B cell (primary cell): ENCODE data around the gene BST1. TPM values are rescaled to one million over a fixed set of nuclear protein-coding genes. Genes with fewer than 3 reads are reported as not detected.

Source experiments
- ATAC-seq: fragments of 200-7000 bp; cut with Tn5 transposase; one replicate; pipeline ENCODE4 v1.10.0; 2021; ENCODE audit warnings: low read depth, mild to moderate bottlenecking, moderate number of reproducible peaks, moderate library complexity
- CTCF ChIA-PET: fragments of 350-600 bp; sonication (Branson Sonifier 250); formaldehyde crosslinking; loops from one replicate; lab custom pipeline; 2021; ENCODE audit warnings: antibody characterized with exemption, inconsistent platforms; lab: Charles Lee
- POLR2A ChIA-PET: fragments of 350-600 bp; sonication (Branson Sonifier 250); formaldehyde crosslinking; loops from one replicate; lab custom pipeline; 2021; ENCODE audit warnings: antibody characterized with exemption; lab: Charles Lee
- DNase-seq: peaks from one replicate; pipeline ENCODE4 v3.0.0; 2013
- H2AFZ ChIP-seq: 2 replicates; pipeline ENCODE4 v1.6.1; 2012; ENCODE audit warnings: mild to moderate bottlenecking, low read depth, low read length; ENCODE audit not compliant: insufficient read depth, poor library complexity, severe bottlenecking
- H3K27ac ChIP-seq, 2 donors: 1 replicate in 1 of 2; 2 replicates in 1 of 2; pipeline ENCODE4 v1.5.1; 2012 to 2013; ENCODE audit warnings: low read length in 2 of 2, mild to moderate bottlenecking in 2 of 2, moderate library complexity in 1 of 2
- H3K27me3 ChIP-seq, 4 experiments: fragments of 200-600 bp in 1 of 4; sonication (generic) in 1 of 4; replicated peaks in 1 of 4; 1 replicate in 2 of 4; 2 replicates in 2 of 4; pipeline versions ENCODE4 v1.6.1 to v1.7.0; 2013 to 2016; ENCODE audit warnings: low read length in 3 of 4, mild to moderate bottlenecking in 2 of 4, mixed read lengths in 1 of 4, moderate library complexity in 1 of 4; ENCODE audit not compliant: insufficient read depth in 4 of 4, control insufficient read depth in 3 of 4; ENCODE audit errors: control extremely low read depth in 1 of 4
- H3K36me3 ChIP-seq, 2 experiments: replicated peaks in 1 of 2; 1 replicate in 1 of 2; 2 replicates in 1 of 2; pipeline versions ENCODE4 v1.6.1 to v1.7.1; 2013; ENCODE audit warnings: low read length in 1 of 2; ENCODE audit not compliant: insufficient read depth in 2 of 2, control insufficient read depth in 1 of 2; ENCODE audit errors: control extremely low read depth in 1 of 2, extremely low read depth in 1 of 2
- H3K4me1 ChIP-seq, 2 donors: fragments of 200-600 bp in 1 of 2; sonication (generic) in 1 of 2; 1 replicate in 1 of 2; 2 replicates in 1 of 2; pipeline versions ENCODE4 v1.5.1 to v1.6.1; 2013 to 2017; ENCODE audit warnings: low read length in 2 of 2; ENCODE audit not compliant: control insufficient read depth in 2 of 2, insufficient read depth in 2 of 2
- H3K4me2 ChIP-seq: replicated peaks from 2 replicates; pipeline ENCODE3; 2012; ENCODE audit warnings: mild to moderate bottlenecking, low read depth, low read length; ENCODE audit not compliant: poor library complexity, severe bottlenecking
- H3K4me3 ChIP-seq, 5 experiments: fragments of 200-600 bp in 1 of 5; sonication (generic) in 1 of 5; 1 replicate in 3 of 5; 2 replicates in 2 of 5; pipeline versions ENCODE4 v1.5.1 to v1.7.0; 2011 to 2016; ENCODE audit warnings: low read length in 4 of 5, mild to moderate bottlenecking in 4 of 5, low read depth in 2 of 5, control low read depth in 1 of 5, moderate library complexity in 1 of 5; ENCODE audit not compliant: insufficient read depth in 1 of 5; ENCODE audit errors: control extremely low read depth in 1 of 5, extremely low read depth in 1 of 5
- H3K79me2 ChIP-seq: fragments of 200-600 bp; sonication (generic); one replicate; pipeline ENCODE4 v1.6.0; 2016; ENCODE audit warnings: low read length; ENCODE audit not compliant: control insufficient read depth, insufficient read depth
- H3K9ac ChIP-seq: fragments of 200-600 bp; sonication (generic); 2 replicates; pipeline ENCODE4 v1.6.1; 2017; ENCODE audit warnings: mild to moderate bottlenecking, low read length, moderate library complexity
- H3K9me3 ChIP-seq, 3 donors: one replicate each; pipeline versions ENCODE4 v1.6.1 to v1.7.1; 2013; ENCODE audit warnings: low read length in 2 of 3; ENCODE audit not compliant: control insufficient read depth in 2 of 3, insufficient read depth in 1 of 3; ENCODE audit errors: control extremely low read depth in 1 of 3
- H4K20me1 ChIP-seq: 2 replicates; pipeline ENCODE4 v1.6.0; 2012; ENCODE audit warnings: mild to moderate bottlenecking, low read length; ENCODE audit not compliant: insufficient read depth, control insufficient read depth, poor library complexity, severe bottlenecking
- H3K27ac Mint-ChIP-seq: one replicate; pipeline ENCODE4 v1.8.0; 2021; ENCODE audit warnings: mixed read lengths
- H3K27me3 Mint-ChIP-seq: one replicate; pipeline ENCODE4 v1.8.0; 2021; ENCODE audit warnings: mixed read lengths
- H3K4me1 Mint-ChIP-seq: one replicate; pipeline ENCODE4 v1.8.0; 2021; ENCODE audit warnings: mixed read lengths
- H3K4me3 Mint-ChIP-seq: one replicate; pipeline ENCODE4 v1.8.0; 2021; ENCODE audit warnings: mixed read lengths
- H3K9me3 Mint-ChIP-seq: one replicate; pipeline ENCODE4 v1.8.0; 2022; ENCODE audit warnings: mixed read lengths; ENCODE audit not compliant: insufficient read depth
- EZH2 ChIP-seq: IDR thresholded peaks from 2 replicates; pipeline ENCODE4 v1.6.1; 2012; ENCODE audit warnings: borderline replicate concordance, low read depth, mild to moderate bottlenecking, moderate library complexity, low read length; ENCODE audit not compliant: insufficient read depth, poor library complexity, severe bottlenecking
- WGBS: methylation state at CpG from one replicate; pipeline ENCODE4 v1.1.5; 2013; ENCODE audit warnings: missing lambda C conversion rate; ENCODE audit not compliant: insufficient coverage; 5-methylcytosine and 5-hydroxymethylcytosine counted together
- intact Hi-C: fragments of 100-400 bp; cut with micrococcal nuclease; formaldehyde crosslinking; loops from one replicate; pipeline ENCODE4 v1.10.0; 2022
- polyA plus RNA-seq: library from polyadenylated mRNA; depleted of rRNA; stranded (reverse); fragments of >200 nt; gene quantifications from 2 replicates; pipeline ENCODE4 v1.2.3, GENCODE V29; 2012
- total RNA-seq, 2 donors: library from RNA; stranded (reverse); fragments of 120-200 nt in 1 of 2; gene quantifications; 1 replicate in 1 of 2; 2 replicates in 1 of 2; pipeline versions ENCODE4 v1.2.3 to v1.2.4, GENCODE V29; 2013 to 2022
- TF ChIP-seq, protein P1 (sequence below): fragments of 200-600 bp; IDR thresholded peaks from one replicate; pipeline ENCODE4 v1.8.0; 2022; ENCODE audit warnings: antibody characterized with exemption, mild to moderate bottlenecking

The BST1 gene
- total and polyA plus RNA-seq, 2 donors (not counting 1 experiment from before 2014, with no cell fraction given) = 0.32 to 1.00 TPM

DNA sequence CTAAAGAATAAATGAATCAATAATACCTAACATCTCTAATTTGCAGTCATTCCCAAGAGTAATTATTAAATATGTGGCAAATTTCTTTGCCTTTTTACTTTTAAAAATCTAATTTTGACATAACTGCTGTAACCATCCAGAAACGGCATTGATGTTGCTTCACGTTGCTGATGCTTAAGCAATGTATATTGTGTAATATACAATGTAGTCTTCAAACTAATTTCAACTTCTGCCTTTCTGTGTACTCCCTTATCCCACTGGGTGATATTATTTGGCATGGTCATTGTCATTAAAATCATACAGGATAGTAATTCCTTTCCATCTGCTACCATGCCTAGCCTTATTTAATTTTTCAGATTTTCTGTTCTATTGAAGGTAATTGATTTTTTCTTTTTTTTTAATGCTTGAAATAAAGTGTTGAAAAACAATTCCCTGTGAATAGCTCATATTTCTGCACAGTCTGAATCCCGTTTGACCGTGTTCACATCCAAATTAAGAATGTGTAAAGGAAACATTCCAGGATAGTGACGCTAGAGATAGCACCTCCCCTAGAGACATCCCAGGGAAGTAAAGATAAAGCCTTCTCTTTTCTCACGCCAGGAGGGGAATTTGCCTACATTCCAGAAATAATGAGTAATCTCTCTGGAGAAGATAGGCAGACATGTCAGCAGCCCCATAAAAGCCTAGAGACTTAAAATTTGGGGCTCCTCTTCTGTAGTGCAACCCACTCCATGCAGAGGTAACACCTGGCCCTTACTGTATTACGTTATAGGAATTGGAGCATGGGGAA lies 12.7 kb upstream of the BST1 start:
- Histone ChIP-seq H3K27me3 (no peaks in the 10 kb centered on the region), H3K4me1 (no peaks in the 10 kb centered on the region), H2AFZ (no peak overlapping the region), H3K27ac (no peak overlapping the region), H3K79me2 (no peaks in the 10 kb centered on the region), H3K9ac (no peak overlapping the region), H4K20me1 (no peaks in the 10 kb centered on the region), H3K9me3 (no peaks in the 10 kb centered on the region), H3K4me3 (peak overlapping the region in 1 of 5 experiments; percentile 30), H3K36me3 (peaks cover 3 to 23% of the 10 kb centered on the region in 2 experiments), H3K4me2 (no peak overlapping the region)
- ATAC-seq = no peak
- DNase-seq = no peak
- TF ChIP-seq, protein P1, sequence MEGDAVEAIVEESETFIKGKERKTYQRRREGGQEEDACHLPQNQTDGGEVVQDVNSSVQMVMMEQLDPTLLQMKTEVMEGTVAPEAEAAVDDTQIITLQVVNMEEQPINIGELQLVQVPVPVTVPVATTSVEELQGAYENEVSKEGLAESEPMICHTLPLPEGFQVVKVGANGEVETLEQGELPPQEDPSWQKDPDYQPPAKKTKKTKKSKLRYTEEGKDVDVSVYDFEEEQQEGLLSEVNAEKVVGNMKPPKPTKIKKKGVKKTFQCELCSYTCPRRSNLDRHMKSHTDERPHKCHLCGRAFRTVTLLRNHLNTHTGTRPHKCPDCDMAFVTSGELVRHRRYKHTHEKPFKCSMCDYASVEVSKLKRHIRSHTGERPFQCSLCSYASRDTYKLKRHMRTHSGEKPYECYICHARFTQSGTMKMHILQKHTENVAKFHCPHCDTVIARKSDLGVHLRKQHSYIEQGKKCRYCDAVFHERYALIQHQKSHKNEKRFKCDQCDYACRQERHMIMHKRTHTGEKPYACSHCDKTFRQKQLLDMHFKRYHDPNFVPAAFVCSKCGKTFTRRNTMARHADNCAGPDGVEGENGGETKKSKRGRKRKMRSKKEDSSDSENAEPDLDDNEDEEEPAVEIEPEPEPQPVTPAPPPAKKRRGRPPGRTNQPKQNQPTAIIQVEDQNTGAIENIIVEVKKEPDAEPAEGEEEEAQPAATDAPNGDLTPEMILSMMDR = no peak
- no peak for TF ChIP-seq EZH2
- CTCF ChIA-PET = no interaction called here
- no peaks in the 10 kb centered on the region for H3K27me3 Mint-ChIP-seq
- no CpG with 5 or more reads among the region's 7 CpGs for WGBS
- H3K4me1 Mint-ChIP-seq = peaks cover 2% of the 10 kb centered on the region
- no peak overlapping the region for H3K27ac Mint-ChIP-seq
- H3K4me3 Mint-ChIP-seq = no peak overlapping the region
- H3K9me3 Mint-ChIP-seq = no peaks in the 10 kb centered on the region
- POLR2A ChIA-PET = no interaction called here
- intact Hi-C loops = no loop called here

DNA sequence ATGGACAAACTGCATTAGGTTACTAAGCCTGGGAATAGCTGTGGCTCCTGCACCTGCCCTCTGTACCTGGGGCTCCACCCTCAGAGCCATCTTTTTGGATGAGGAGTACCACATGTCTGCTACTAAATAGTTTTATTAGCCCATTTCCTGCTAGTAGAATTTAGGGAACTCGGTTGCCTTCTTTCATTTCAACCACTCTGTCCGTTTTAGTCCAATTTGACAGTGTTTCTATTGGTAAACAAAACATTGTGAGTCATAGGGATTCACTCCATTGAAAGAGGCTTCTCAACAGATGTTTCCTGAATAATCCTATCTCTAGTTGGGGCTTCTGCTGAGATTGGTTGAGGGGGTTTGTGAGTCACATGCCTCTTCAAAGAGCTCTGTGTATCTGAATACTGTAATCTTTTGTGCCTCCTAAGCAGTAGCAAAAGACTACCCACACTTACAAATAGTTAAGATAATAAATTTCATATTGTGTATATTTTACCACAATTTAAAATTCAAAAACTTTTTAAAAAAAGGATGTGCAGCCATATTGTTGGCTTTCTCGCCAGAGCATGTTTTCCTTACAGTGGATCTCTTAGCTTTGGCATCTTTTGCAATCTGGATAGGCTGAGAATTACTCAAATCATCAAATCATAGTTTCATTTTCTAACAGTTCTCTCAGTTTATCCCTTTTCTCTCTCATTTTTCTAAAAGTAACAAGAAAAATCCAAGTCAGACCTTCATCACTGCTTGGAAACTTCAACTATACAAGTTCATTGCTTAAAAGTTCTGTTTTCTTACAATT lies 11.3 kb upstream of the BST1 start:
- peaks cover 1 to 15% of the 10 kb centered on the region in 2 experiments for H3K36me3 ChIP-seq

More for the DNA sequence above, 11.3 kb upstream of the BST1 start:
- Histone ChIP-seq H3K4me3 (no peak overlapping the region), H4K20me1 (no peaks in the 10 kb centered on the region), H3K4me1 (no peaks in the 10 kb centered on the region), H3K27me3 (no peaks in the 10 kb centered on the region), H3K4me2 (no peak overlapping the region), H2AFZ (no peak overlapping the region), H3K9me3 (no peaks in the 10 kb centered on the region), H3K27ac (no peak overlapping the region), H3K79me2 (no peaks in the 10 kb centered on the region), H3K9ac (no peak overlapping the region)
- CTCF ChIA-PET = no interaction called here
- intact Hi-C loops = no loop called here
- no peaks in the 10 kb centered on the region for H3K9me3 Mint-ChIP-seq
- H3K27me3 Mint-ChIP-seq = no peaks in the 10 kb centered on the region
- POLR2A ChIA-PET = no interaction called here
- ATAC-seq (no peak), DNase-seq (no peak)
- no peak overlapping the region for H3K4me3 Mint-ChIP-seq
- H3K27ac Mint-ChIP-seq = no peak overlapping the region
- H3K4me1 Mint-ChIP-seq = no peaks in the 10 kb centered on the region
- 100% methylated on average over 1 of the region's 3 CpGs for WGBS
- no peak for TF ChIP-seq EZH2
- TF ChIP-seq, protein P1 = no peak
